NK-92 (cell line): ENCODE measurements around the gene NOS3.

Experiments used
- DNase-seq: peaks from one replicate; lab custom pipeline; 2025; ENCODE audit not compliant: unreplicated experiment; lab: John Stamatoyannopoulos, UW

The NOS3 gene

DNA sequence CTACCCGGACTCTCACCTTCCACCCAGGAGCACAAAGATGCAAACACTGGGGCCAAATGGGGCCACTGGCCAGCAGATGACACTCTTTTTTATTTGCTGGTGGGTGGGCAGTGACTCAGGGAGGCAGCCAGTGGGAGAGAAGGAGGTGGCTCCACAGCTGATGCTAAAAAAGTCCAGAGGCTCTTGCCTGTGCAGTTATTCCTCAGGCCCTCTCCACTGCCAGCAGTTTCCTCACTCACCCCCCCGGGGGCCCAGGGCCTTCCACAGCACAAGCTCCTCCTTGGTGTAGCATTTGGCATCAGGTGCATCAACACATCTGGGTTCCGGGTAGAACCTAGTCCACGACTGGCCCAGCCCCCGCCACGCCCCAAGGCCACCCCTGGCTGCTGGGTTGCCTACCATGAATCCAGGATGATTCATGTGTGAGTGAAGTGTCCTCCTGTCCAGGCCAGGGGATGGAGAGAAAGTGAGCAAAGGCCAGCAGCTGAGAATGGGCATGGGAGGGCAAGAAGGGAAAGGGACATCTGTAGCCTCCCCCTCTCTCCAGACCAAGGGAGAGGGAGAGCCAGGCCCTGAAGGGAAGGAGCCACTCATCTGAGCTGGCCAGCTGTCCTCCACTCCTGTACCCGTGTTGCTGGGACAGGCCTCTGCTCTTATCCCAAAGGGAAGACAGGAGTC is 11.0 kb upstream of the NOS3 start:
- DNase-seq, result no peak

DNA sequence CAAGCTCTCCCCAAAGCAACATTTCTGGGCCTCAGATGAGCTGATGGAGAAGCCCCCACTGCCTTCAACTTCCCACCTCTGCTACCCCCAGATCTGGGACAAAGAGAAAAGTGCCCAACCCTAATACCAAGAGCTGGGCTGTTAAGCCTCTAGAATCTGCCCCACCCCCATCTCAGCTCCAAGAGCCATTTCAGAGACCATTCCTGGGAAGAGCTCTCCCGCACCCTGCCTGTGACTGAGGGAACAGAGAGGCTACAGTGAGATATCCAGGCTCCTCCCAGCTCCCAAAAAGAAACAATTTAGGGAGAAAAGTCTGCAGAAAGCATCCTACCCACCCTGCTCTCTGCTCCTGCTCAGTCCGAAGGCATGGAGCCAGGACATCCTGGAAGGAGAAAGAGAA is 10.2 kb upstream of the NOS3 start:
- no peak for DNase-seq

DNA sequence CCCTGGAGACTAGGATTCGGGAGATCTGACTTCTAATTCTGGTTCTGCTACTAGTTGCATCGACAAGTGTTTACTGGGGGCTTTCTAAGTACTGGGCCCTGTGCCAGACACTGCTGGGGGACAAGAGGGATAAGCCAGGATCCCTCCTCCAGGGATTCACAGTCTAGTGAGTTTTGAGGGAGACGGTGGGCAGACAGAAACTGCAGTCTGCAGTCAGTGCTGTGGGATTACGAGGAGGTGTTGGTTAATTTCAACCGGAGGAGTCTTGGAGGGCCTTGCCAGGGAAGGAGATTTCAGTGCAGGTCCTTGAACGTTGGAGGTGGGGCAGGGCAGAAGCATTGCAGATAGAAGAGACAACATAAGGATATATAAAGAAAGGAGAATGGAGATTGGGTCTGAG is 9.2 kb upstream of the NOS3 start:
- DNase-seq, result no peak

DNA sequence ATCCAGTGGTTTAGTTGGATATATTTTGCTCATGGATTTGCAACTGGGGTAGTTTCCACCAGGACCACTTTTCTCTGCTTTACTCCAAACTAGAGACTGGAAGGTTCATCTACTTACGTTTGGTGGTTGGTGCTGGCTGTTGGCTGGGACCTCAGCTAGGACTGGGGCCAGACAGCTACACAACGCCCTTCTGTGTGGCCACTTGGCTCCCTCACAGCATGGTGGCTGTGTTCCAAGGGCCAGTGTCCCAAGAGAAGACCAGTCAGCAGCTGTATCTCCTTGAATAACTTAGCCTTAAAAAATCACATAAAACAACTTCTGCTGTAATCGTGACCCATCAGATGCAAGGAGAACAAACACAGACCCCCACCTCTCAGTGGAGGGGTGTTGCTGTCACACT is 8.5 kb upstream of the NOS3 start:
- no peak for DNase-seq

DNA sequence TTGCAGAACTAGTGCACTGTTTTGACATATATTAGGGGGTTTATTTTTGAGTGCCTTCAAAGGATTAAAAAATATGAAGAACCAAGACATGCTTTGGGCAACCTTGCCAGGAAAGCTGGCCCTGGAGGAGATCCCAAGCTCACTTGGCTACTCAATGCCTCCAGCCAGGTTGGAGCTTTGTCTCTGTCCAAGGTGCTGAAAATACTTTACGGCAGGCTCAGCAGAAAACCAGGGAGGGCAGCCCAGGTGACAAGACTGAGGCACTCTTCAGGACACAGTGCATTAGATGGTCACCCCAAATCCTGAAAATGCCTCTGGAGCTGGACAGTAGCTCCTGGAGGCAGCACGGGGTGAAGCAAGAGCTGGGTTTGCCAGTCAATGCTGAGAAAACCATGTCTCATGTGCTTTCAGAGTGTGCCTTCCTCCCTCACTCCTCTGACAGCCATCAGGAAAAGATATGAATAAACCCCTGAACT is 6.9 kb upstream of the NOS3 start:
- DNase-seq, result no peak

DNA sequence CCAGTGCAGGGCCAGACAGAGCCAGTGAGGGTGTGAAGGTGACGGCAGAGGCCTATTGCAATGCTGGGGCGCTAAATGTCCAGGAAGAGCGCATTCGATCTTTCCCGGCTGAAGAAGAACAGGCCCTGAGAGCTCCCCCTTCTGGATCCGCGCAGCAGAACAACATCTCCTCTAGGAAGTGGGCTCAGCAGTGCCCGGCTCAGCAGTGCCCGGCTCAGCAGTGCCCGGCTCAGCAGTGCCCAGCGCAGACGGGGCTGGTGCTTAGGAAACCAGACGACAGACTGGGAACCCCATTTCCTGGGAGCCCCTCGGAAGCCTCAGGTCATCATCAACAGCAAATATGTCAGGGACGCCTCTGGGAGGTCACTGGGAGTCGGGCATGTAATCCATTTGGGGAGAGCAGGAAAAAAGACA is 4.7 kb upstream of the NOS3 start:
- DNase-seq, result no peak

DNA sequence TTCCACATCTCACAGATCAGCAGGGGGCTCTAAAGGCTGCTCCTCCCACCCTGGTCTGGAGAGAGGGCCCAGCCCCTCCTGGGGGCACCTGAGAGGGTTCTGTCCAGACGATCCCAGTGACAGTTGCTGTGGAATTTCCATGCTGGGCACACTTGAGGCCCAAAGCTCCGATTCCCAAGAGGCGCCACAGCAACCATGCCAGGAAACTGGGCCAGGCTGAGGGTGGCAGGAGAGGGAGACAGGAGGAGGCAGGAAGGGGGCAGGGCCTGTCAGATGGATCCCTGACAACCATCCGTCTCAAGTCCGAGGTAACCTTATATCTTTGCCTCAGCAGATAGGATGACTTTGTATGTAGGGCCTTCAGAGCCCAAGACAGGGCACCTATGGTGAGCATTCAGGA is 4.3 kb upstream of the NOS3 start:
- DNase-seq, result no peak

DNA sequence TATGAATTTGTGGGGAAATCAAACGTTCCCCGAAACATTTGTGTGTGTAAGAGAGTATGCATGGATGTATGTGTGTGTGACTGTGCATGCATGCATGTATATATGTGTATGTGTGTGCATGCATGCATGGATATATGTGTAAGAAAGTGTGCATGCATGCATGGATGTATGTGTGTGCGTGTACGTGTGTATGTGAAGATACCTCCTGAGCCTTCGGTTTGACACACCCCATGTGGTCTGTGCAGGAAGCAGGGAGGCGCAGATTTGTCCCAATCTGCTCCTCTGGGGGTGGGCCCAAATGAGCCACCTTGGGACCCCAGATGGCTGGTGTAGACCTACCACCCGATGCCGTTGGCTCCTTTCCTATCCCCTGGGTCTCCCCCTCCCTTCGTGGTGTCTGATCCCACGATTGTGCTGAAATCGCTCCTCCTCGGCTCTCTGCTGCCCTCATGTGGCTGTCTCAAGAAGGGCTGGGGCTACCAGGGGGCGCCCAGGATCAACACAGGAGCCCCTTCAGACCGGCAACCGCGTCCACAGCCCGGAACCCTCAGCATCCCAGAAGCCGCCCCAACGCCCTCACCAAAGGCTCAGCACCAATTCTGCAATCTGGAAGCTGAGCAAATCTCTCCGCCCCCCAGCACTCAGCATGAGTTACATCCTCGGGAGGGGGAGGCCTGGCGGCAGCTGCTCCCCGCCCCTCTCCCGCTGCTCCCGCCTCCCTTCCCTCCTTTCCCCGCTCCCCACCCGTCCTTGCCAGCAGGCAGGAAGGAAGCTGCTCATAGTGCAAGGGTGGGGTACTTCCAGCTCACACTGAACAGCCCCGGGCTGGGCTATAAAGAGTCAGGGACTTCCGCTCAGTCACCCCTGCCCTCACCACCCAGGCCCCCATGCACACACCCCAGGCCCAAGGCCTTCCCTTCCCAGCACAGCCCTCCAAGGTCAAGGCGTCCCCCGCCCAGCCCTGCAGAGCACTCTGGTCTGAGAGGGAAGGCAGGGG is 2.3 kb upstream of the NOS3 start:
- no peak for DNase-seq

DNA sequence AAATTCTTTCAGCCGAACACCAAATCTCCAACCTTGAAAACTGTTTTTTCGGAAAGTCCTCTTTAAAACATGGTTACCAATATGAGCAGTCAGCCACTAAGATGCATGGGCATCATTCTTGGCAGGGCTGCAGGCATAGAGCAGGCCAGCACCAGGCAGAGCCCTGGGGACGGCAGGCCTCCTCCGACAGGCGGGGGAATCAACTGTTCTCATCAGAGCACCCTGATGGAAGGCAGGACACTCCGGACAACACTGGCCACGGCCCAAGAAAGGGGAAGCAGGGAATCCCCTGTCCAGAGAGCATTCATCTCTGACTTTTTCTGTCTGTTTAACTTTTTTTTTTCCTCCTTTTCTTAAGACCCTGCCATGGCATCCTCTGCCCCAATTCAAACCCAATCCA is 1.4 kb upstream of the NOS3 start:
- no peak for DNase-seq

DNA sequence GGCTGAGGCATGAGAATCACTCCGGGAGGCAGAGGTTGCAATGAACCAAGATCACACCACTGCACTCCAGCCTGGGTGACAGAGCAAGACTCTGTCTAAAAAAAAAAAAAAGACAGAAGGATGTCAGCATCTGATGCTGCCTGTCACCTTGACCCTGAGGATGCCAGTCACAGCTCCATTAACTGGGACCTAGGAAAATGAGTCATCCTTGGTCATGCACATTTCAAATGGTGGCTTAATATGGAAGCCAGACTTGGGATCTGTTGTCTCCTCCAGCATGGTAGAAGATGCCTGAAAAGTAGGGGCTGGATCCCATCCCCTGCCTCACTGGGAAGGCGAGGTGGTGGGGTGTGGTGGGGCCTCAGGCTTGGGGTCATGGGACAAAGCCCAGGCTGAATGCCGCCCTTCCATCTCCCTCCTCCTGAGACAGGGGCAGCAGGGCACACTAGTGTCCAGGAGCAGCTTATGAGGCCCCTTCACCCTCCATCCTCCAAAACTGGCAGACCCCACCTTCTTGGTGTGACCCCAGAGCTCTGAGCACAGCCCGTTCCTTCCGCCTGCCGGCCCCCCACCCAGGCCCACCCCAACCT is 1.3 kb downstream of the NOS3 start:
- DNase-seq, result no peak

DNA sequence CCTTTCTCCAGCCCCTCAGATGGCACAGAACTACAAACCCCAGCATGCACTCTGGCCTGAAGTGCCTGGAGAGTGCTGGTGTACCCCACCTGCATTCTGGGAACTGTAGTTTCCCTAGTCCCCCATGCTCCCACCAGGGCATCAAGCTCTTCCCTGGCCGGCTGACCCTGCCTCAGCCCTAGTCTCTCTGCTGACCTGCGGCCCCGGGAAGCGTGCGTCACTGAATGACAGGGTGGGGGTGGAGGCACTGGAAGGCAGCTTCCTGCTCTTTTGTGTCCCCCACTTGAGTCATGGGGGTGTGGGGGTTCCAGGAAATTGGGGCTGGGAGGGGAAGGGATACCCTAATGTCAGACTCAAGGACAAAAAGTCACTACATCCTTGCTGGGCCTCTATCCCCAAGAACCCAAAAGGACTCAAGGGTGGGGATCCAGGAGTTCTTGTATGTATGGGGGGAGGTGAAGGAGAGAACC is 2.1 kb downstream of the NOS3 start:
- no peak for DNase-seq

DNA sequence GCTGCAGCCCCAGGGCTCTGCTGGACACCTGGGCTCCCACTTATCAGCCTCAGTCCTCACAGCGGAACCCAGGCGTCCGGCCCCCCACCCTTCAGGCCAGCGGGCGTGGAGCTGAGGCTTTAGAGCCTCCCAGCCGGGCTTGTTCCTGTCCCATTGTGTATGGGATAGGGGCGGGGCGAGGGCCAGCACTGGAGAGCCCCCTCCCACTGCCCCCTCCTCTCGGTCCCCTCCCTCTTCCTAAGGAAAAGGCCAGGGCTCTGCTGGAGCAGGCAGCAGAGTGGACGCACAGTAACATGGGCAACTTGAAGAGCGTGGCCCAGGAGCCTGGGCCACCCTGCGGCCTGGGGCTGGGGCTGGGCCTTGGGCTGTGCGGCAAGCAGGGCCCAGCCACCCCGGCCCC is 2.7 kb downstream of the NOS3 start:
- no peak for DNase-seq

DNA sequence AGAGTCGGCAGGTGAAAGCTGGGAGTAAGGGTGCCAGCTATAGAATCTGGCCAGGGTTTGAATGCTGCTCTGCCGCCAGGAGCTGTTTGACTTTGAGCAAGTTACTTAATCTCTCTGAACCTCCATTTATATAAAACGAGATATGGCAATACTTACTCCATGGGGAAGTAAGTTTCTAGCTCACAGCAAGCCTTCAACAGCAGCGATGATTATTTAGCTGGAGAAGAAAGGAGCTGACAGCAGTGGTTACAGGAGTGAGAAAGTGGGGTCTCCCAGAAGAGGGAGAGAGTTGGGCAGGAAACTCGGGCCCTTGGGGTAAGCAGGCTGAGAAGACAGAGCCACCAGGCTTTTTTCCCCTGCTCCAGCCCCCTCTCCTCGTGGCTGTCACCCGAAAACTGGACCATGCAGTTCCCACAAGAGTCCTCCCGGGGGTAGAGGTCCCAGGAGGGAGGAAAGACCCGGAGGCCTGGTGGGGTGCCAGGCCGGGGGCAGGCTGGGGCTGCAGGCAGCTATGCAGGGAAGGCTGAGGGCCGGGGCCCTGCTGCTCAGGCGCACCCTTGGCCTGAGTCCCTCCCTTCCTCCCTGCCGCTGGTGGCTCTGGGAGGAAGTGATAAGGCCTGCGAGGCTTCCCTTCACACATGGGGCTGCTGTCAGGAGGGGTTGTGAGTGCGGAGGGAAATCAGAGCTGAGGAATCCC is 3.5 kb downstream of the NOS3 start:
- no peak for DNase-seq

DNA sequence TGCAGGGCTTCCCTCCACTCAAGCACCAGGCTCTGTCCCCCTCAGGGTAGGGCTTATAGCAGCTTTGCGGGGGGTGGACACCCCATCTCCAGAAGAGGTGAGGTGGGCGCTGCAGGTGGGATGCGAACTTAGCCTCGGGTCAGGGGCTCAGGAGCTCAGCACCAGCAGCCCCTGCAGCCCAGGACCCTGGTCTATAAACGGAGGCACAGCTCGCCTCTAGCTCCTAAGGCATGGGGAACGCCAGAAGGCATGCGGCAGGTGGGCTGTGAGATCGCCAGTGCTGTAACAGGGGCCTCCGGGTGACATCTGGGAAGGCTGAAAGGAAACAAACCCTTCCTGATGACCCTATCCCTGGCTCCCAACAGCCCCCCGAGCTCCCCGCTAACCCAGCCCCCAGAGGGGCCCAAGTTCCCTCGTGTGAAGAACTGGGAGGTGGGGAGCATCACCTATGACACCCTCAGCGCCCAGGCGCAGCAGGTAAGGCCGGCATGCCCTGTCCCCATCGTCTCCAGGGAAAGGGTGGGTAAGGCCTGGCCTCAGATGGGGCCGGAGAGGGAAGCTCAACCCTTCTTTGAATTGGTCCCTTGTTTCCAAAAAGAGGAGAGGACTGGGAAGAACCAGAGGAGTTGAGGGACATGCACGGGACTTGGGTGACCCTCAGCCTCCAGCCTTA is 4.2 kb downstream of the NOS3 start:
- DNase-seq, result no peak

DNA sequence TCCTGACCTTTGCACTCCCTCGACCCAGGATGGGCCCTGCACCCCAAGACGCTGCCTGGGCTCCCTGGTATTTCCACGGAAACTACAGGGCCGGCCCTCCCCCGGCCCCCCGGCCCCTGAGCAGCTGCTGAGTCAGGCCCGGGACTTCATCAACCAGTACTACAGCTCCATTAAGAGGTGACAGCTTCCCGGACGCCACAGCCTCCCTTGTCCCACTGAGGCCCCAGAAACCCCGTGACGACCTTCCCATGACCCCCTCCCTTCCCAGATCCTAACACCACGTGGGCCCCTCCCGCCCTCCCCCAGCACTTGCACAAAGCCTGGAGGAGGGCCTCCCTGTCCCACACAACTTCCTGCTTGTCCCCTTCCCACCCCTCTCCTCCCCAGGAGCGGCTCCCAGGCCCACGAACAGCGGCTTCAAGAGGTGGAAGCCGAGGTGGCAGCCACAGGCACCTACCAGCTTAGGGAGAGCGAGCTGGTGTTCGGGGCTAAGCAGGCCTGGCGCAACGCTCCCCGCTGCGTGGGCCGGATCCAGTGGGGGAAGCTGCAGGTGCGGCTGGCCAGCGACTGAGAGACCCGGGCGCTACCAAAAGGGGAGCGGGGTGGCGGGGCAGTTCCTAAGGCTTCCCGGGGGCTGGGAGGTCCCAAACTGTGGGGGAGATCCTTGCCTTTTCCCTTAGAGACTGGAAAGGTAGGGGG is 5.7 kb downstream of the NOS3 start:
- DNase-seq, result no peak

DNA sequence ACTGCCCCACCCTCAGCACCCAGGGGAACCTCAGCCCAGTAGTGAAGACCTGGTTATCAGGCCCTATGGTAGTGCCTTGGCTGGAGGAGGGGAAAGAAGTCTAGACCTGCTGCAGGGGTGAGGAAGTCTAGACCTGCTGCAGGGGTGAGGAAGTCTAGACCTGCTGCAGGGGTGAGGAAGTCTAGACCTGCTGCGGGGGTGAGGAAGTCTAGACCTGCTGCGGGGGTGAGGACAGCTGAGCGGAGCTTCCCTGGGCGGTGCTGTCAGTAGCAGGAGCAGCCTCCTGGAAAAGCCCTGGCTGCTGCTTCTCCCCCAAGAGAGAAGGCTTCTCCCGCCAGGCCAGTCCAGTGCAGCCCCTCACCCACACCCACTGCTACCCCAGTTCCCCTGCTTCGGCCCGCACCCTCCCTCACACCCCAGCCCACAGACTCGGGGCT is 6.3 kb downstream of the NOS3 start:
- DNase-seq, result no peak

DNA sequence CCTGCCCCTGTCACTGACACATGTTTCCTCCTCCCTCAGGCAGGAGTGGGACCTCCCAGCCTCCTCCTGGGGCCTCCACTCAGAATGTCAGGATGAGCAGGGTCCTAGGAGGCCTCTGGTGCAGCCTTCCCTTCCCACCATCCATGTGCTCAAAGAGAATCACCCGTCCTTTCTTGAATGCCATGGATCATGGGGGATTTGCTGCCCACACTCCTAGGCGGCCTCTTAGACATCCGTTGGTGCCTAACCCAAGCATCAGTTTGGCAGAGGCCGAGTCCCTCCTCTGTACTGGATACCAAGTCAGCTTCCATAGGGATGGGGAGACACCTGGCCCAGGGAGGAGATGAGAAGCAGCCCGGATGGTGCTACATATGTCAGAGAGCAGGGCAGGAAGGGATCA is 7.0 kb downstream of the NOS3 start:
- DNase-seq, result no peak

DNA sequence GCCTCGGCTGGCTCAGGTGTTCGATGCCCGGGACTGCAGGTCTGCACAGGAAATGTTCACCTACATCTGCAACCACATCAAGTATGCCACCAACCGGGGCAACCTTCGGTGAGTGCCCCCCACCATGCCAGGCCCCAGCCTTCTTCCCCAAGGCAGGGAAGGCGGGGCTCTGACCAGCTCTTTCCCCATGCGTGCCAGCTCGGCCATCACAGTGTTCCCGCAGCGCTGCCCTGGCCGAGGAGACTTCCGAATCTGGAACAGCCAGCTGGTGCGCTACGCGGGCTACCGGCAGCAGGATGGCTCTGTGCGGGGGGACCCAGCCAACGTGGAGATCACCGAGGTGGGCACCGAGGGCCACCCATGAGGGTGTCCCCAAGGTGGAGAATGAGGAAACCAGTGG is 7.5 kb downstream of the NOS3 start:
- no peak for DNase-seq

DNA sequence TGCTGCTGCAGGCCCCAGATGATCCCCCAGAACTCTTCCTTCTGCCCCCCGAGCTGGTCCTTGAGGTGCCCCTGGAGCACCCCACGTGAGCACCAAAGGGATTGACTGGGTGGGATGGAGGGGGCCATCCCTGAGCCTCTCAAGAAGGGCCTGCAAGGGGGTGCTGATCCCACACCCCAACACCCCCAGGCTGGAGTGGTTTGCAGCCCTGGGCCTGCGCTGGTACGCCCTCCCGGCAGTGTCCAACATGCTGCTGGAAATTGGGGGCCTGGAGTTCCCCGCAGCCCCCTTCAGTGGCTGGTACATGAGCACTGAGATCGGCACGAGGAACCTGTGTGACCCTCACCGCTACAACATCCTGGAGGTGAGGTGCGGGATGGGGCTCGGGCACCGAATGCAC is 8.2 kb downstream of the NOS3 start:
- DNase-seq, result no peak
